ENCODE measurements around the gene RTN4R.

- TF ChIP-seq CTCF (IDR thresholded peaks at IDR 0.05; ENCODE audit: insufficient read depth, low read depth, low read length) (no peak), EZH2 (IDR thresholded peaks at IDR 0.05; ENCODE audit: insufficient read depth, low read length) (no peak)
Measured at GRCh38 chr22:20258021-20258299, 10.2 kb downstream of the RTN4R start.
